Gastrocnemius medialis (tissue), 4 donors: ENCODE measurements around the gene ATP5F1D. TPM values are rescaled to one million over a fixed set of nuclear protein-coding genes. Genes with fewer than 3 reads are reported as not detected.

Experiments used
- ATAC-seq, 2 donors: fragments of 150-250 bp; one replicate each; pipeline ENCODE4 v1.9.1; 2016
- DNase-seq, 2 donors: peaks; one replicate each; pipeline ENCODE4 v3.0.0-alpha.2; 2019
- H3K27ac ChIP-seq, 4 donors: fragments of 200-600 bp; sonication (generic); 1 replicate in 1 of 4; 2 replicates in 3 of 4; pipeline ENCODE4 v1.5.1; 2016 to 2018; ENCODE audit warnings: mild to moderate bottlenecking in 2 of 4, moderate library complexity in 1 of 4
- H3K27me3 ChIP-seq, 3 donors: fragments of 200-600 bp; sonication (generic) in 2 of 3; 1 replicate in 1 of 3; 2 replicates in 2 of 3; pipeline versions ENCODE4 v1.5.1 to v1.6.0; 2016 to 2019; ENCODE audit warnings: mild to moderate bottlenecking in 1 of 3, moderate library complexity in 1 of 3
- H3K36me3 ChIP-seq, 2 donors: fragments of 200-600 bp; sonication (generic) in 1 of 2; one replicate each; pipeline ENCODE4 v1.5.1; 2017 to 2018
- H3K4me1 ChIP-seq, 2 donors: fragments of 200-600 bp; sonication (generic) in 1 of 2; one replicate each; pipeline ENCODE4 v1.5.1; 2016 to 2017; ENCODE audit warnings: mild to moderate bottlenecking in 2 of 2
- H3K4me3 ChIP-seq, 4 donors: fragments of 200-600 bp; sonication (generic) in 3 of 4; 1 replicate in 1 of 4; 2 replicates in 3 of 4; pipeline ENCODE4 v1.5.1; 2016 to 2019; ENCODE audit warnings: mild to moderate bottlenecking in 2 of 4
- H3K9me3 ChIP-seq, 3 donors: fragments of 200-600 bp; sonication (generic) in 2 of 3; 1 replicate in 1 of 3; 2 replicates in 2 of 3; pipeline ENCODE4 v1.5.1; 2016 to 2019
- POLR2A ChIP-seq, 2 donors: fragments of 450-650 bp; IDR thresholded peaks; one replicate each; pipeline ENCODE4 v1.6.1; 2017; ENCODE audit warnings: antibody characterized with exemption in 2 of 2, mild to moderate bottlenecking in 2 of 2, moderate library complexity in 2 of 2
- in situ Hi-C, 4 donors: fragments of 200-750 bp; cut with MboI; loops; one replicate each; pipeline versions ENCODE4 v1.15.0 to v1.8.0; 2017; ENCODE audit warnings: low sequenced_read_pairs in 4 of 4
- intact Hi-C: fragments of 100-400 bp; cut with DNase I; formaldehyde crosslinking; loops from one replicate; pipeline ENCODE4 v1.15.1; 2023; ENCODE audit warnings: low total_unique reads
- total RNA-seq, 4 donors: library from RNA; depleted of rRNA; stranded (reverse); fragments of >200 nt; gene quantifications; one replicate each; pipeline versions ENCODE4 v1.1.0 to v1.2.3, GENCODE V29; 2016
- TF ChIP-seq, protein P1 (sequence below), 5 experiments: fragments of 450-650 bp in 3 of 5; fragments of 200-600 bp in 2 of 5; sonication (generic) in 2 of 5; IDR thresholded peaks in 4 of 5; conservative IDR thresholded peaks in 1 of 5; 1 replicate in 4 of 5; 2 replicates in 1 of 5; pipeline ENCODE4 v1.5.1; 2016 to 2019; ENCODE audit warnings: antibody characterized with exemption in 5 of 5, mild to moderate bottlenecking in 3 of 5, moderate library complexity in 3 of 5

Gene ATP5F1D
- total RNA-seq, 4 donors from 2014 or later: 189 to 442 (median 273) TPM

DNA sequence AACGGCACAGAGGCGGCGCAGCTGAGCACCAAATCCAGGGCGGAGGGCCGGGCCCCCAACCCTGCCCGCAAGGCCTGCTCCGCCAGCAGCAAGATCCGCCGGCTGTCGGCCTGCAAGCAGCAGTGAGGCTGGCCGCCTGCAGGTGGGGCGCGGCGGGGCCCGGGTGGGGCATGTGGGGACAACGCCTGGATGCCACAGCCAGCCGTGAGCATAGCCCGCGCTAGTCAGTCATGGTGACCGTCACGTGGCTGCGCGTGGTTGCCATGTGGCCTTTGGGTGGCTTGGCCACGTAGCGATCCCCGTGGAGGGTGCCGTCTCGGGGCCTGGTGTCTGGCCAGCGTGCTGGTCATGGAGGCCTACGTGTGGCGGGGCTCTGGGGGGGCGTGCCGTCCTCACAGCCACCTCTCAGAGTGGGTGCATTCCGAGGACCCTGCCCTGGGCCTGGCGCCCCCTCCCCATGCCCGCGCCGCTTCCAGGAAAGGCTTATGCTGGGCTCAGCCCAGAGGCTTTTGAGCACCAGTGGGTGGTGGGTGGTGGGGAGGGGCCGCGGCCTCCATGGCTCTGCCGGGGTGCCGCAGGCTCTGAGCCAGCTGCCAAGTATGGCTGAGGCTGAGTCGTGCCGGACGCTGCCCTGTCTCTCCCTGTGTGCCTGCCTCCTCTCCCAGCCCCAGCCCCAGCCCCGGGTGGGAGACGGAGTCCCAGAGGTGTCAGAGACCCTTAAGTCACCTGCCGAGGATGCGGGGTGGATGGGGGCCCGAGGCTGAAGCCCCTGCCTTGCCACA is 14.8 kb upstream of the ATP5F1D start:
- Histone ChIP-seq H3K36me3 (peaks cover 0 to 38% of the 10 kb centered on the region in 2 donors), H3K9me3 (no peaks in the 10 kb centered on the region), H3K27ac (no peak overlapping the region), H3K4me3 (no peak overlapping the region), H3K4me1 (peaks cover 5 to 13% of the 10 kb centered on the region in 2 donors), H3K27me3 (no peaks in the 10 kb centered on the region)
- intact Hi-C loops (no loop called here), in situ Hi-C loops (no loop called here)
- TF ChIP-seq, protein P1, sequence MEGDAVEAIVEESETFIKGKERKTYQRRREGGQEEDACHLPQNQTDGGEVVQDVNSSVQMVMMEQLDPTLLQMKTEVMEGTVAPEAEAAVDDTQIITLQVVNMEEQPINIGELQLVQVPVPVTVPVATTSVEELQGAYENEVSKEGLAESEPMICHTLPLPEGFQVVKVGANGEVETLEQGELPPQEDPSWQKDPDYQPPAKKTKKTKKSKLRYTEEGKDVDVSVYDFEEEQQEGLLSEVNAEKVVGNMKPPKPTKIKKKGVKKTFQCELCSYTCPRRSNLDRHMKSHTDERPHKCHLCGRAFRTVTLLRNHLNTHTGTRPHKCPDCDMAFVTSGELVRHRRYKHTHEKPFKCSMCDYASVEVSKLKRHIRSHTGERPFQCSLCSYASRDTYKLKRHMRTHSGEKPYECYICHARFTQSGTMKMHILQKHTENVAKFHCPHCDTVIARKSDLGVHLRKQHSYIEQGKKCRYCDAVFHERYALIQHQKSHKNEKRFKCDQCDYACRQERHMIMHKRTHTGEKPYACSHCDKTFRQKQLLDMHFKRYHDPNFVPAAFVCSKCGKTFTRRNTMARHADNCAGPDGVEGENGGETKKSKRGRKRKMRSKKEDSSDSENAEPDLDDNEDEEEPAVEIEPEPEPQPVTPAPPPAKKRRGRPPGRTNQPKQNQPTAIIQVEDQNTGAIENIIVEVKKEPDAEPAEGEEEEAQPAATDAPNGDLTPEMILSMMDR (IDR thresholded peaks at IDR 0.05 in 4 of 5, conservative IDR thresholded peaks at IDR 0.05 in 1 of 5): no peak
- no peak for TF ChIP-seq POLR2A (IDR thresholded peaks at IDR 0.05)
- DNase-seq: no peak
- ATAC-seq: no peak

DNA sequence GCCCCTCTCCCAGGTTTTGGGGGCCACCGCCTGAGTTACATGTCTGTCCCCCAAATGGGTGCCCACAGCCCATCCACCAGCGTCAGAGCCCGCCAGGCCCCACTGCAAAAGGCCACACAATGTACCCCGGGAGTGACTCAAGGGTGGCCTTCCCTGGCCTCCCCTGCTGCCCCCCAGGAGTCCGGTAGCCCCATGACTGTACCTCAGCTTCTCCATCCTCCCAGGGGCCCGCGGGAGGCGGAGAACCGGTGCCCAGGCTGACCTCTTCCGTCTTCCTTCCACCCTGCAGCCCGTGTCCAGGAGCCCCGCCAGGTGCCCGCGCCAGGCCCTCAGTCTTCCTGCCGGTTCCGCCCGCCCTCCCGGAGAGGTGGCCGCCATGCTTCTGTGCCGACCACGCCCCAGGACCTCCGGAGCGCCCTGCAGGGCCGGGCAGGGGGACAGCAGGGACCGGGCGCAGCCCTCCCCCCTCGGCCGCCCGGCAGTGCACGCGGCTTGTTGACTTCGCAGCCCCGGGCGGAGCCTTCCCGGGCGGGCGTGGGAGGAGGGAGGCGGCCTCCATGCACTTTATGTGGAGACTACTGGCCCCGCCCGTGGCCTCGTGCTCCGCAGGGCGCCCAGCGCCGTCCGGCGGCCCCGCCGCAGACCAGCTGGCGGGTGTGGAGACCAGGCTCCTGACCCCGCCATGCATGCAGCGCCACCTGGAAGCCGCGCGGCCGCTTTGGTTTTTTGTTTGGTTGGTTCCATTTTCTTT is 14.1 kb upstream of the ATP5F1D start:
- H3K36me3 ChIP-seq: peaks cover 0 to 30% of the 10 kb centered on the region in 2 donors
- in situ Hi-C loops (no loop called here), intact Hi-C loops (no loop called here)
- H3K27me3 ChIP-seq: no peaks in the 10 kb centered on the region
- TF ChIP-seq, protein P1 (IDR thresholded peaks at IDR 0.05 in 4 of 5, conservative IDR thresholded peaks at IDR 0.05 in 1 of 5): no peak
- no peak for TF ChIP-seq POLR2A (IDR thresholded peaks at IDR 0.05)
- no peaks in the 10 kb centered on the region for H3K9me3 ChIP-seq
- H3K27ac ChIP-seq: no peak overlapping the region
- ATAC-seq (no peak), DNase-seq (no peak)
- peaks cover 0 to 5% of the 10 kb centered on the region in 2 donors for H3K4me1 ChIP-seq
- no peak overlapping the region for H3K4me3 ChIP-seq

DNA sequence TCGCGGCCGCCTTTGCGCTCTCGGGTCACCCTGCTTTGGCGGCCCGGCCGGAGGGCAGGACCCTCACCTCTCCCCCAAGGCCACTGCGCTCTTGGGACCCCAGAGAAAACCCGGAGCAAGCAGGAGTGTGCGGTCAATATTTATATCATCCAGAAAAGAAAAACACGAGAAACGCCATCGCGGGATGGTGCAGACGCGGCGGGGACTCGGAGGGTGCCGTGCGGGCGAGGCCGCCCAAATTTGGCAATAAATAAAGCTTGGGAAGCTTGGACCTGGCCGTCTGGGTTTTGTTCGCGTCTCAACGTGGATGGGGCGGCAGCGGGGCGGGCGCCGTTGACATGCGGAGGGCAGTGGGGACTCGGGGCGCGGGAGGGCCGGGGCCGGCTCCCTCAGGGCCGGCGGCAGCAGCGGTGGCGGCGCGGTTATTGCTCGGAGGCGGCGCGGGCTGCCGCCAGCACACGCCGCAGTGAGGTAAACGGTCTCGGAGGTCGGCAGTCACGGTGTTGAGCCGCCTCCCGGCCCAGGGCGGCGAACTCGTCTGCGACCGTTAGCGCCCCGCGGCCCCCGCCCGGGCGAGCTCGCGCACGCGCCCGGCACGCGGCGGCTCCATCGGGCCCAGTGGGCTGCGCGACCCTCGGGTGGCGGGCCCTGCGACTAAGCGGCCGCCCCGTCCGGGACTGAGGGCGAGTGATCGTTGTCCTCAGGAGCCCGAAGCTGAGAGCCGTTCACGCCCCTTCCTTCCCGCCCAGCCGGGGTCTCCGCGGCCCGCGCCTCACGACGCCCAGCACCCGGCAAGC is 13.2 kb upstream of the ATP5F1D start:
- H3K4me3 ChIP-seq: no peak overlapping the region
- H3K9me3 ChIP-seq: no peaks in the 10 kb centered on the region
- H3K27ac ChIP-seq: no peak overlapping the region
- no peaks in the 10 kb centered on the region for H3K27me3 ChIP-seq
- DNase-seq: no peak
- intact Hi-C loops: no loop called here
- no peak for TF ChIP-seq POLR2A (IDR thresholded peaks at IDR 0.05)
- TF ChIP-seq, protein P1 (IDR thresholded peaks at IDR 0.05 in 4 of 5, conservative IDR thresholded peaks at IDR 0.05 in 1 of 5): no peak
- peaks cover 0 to 3% of the 10 kb centered on the region in 2 donors for H3K4me1 ChIP-seq
- H3K36me3 ChIP-seq: peaks cover 0 to 21% of the 10 kb centered on the region in 2 donors
- in situ Hi-C loops: no loop called here
- ATAC-seq: no peak

DNA sequence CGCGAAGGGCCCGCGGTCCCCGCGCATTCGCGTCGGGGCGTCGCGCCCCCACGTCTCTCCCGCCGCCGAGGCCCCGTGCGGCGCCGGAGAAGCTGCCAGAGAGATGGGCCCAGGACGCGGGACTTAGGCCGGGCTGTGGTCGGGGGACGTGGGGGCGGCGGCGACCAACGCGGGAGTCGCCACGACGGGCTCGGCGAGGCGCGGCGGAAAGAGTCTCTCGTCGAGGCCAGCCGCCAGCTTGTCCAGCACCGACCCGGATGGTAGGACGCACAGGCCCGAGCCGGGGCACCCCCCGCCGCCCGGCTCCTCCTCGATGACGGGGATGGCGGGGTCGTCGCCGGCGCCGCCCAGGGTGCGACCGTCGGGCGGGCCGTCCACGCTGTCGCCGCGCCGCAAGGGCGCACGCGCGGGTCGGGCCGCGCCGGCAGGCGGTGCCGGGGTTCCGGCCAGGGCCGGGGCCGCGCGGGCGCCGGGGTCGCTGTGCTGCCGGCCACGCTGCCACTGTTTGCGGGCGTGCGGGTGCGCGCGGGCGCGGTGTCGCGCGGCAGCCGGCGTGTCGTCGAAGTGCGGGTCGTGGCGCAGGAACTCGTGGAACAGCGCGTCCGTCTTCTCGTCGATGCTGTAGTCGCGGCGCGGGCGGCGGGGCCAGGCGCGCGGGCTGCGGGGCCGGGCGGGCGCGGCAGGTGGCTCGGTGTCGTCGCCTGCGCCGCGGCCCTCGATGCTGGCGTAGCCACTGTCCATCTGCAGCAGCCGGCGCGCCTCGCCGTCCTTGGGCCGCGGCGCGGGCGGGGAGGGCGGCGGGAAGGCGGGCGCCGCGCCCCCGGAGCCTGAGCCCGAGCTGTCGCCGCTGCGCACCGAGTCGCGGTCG is 12.3 kb upstream of the ATP5F1D start:
- Histone ChIP-seq H3K9me3 (no peaks in the 10 kb centered on the region), H3K27me3 (no peaks in the 10 kb centered on the region), H3K36me3 (peaks cover 0 to 17% of the 10 kb centered on the region in 2 donors), H3K4me1 (no peaks in the 10 kb centered on the region), H3K27ac (no peak overlapping the region), H3K4me3 (no peak overlapping the region)
- intact Hi-C loops: no loop called here
- in situ Hi-C loops: no loop called here
- no peak for TF ChIP-seq POLR2A (IDR thresholded peaks at IDR 0.05)
- TF ChIP-seq, protein P1 (IDR thresholded peaks at IDR 0.05 in 4 of 5, conservative IDR thresholded peaks at IDR 0.05 in 1 of 5): no peak
- no peak for DNase-seq
- no peak for ATAC-seq
